NCI-H2171 (cell line): ENCODE results near the gene RNASE12.
"Not testable (repeated sequence)": the region's sequence is repeated elsewhere in the genome, so short reads cannot be mapped to it uniquely, and the experiment has no call there.

Source experiments
- DNase-seq: peaks from one replicate; lab custom pipeline; 2025; lab: John Stamatoyannopoulos, UW

RNASE12 gene, protein sequence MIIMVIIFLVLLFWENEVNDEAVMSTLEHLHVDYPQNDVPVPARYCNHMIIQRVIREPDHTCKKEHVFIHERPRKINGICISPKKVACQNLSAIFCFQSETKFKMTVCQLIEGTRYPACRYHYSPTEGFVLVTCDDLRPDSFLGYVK

GRCh38 chr14:20591235-20591634 is at the start of gene RNASE12:
TSS of gene RNASE12 (minus strand) at chr14:20591376. CDS start at chr14:20590723, 653 bp downstream.
- no peak for DNase-seq

GRCh38 chr14:20632831-20633691 is 41.9 kb upstream of the RNASE12 start:
- peak; percentile 67 for DNase-seq

- DNase-seq: no peak
Observed at GRCh38 chr14:20632448-20632830, 41.3 kb upstream of the RNASE12 start.

GRCh38 chr14:20631880-20632389 is 40.8 kb upstream of the RNASE12 start:
- DNase-seq: no peak

GRCh38 chr14:20631023-20631879 is 40.1 kb upstream of the RNASE12 start:
- peak; percentile 26 for DNase-seq

- DNase-seq: no peak
Observed at GRCh38 chr14:20630340-20631022, 39.3 kb upstream of the RNASE12 start.

GRCh38 chr14:20628063-20628854 is 37.1 kb upstream of the RNASE12 start:
- DNase-seq: no peak

DNA sequence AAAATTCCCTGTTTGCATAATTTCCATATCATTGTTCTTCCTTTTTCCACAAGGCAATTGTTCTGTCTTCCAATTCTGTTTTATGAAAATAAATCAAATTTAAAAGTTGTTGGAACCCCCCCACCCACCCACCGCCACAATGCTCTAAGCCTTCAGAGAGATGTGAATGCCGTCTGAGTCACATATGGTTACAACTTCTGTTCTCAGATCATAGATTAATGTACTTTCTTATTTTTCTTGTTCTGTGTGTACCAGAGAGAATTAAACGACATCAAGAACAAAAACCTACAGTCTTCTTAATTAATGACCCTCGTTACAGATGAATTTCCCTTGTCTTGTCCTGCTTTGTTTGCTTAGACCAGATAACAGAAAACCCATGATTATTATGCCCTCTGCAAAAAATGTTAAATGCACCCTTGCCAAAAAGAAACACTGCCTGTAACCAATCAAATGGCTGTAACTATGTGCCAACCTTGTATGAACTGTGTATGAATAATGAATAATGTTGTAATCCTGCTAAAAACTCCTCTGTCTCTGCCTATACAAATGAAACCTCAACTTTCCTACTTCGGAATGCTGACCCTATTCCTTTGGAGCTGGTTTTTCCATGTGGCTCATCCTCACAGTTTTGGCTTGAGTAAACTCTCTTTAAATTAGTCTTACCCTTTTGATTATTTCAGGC is 36.3 kb upstream of the RNASE12 start:
- DNase-seq: no peak

DNA sequence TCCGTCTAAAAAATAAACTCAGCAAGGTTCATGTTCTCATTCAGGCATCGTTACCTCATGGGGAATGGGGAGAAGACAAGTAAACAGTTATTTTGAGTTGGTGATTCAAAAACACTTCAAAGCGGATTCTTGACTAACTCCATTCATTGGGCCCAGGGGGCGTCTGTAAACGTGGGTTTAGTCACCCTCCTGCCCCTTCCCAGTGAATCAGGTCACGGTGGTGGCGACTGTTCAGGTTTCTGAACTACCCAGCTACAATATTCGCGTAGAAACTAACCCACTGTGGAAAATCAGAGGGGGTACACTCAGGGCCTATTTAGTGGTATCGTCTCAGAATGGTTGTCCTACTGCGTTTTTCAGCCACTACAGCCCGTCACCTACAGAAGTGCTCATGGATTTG is 35.1 kb upstream of the RNASE12 start:
- DNase-seq: no peak

DNA sequence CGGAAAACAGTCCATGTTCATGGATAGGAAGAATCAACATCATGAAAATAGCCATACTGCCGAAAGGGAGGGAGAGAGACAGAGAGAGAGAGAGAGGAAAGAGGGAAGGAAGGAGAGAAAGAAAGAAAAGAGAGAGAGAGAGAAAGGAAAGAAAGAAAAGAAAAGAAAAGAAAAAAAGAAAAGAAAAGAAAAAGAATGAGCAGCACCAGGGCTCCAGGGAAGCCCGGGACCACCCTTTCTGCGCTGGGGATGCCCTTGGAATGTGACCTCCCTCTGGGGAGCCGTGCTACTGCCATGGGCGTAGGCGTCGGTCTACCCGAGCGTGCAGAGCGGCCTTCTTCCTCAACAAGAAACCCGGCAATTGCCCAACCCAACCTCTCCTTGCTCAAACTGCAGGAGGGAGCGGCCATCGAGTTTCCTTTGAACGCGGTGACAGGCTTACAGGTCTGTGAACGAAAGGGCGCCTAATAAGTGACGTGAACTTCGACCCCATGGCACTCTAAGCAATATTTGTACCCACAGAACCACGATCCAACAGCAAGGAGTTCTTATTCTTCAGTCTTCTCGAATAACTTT is 33.4 kb upstream of the RNASE12 start:
- DNase-seq: no peak

DNA sequence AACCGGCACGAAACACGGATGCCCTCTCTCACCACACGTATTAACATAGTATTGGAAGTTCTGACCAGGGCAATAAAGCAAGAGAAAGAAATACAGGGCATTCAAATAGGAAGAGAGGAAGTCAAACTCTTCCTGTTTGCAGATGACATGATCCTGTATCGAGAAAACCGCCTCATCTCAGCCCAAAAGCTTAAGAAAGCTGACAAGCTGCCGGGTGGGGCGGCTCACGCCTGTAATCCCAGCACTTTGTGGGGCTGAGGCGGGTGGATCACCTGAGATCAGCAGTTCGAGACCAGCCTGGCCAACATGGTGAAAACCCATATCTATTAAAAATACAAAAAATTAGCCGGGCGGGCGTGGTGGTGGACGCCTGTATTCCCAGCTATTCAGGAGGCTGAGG is 32.6 kb upstream of the RNASE12 start:
- DNase-seq: no peak

- no peak for DNase-seq
Observed at GRCh38 chr14:20622816-20623291, 31.7 kb upstream of the RNASE12 start.

GRCh38 chr14:20620798-20621478 is 29.8 kb upstream of the RNASE12 start:
- no peak for DNase-seq

DNA sequence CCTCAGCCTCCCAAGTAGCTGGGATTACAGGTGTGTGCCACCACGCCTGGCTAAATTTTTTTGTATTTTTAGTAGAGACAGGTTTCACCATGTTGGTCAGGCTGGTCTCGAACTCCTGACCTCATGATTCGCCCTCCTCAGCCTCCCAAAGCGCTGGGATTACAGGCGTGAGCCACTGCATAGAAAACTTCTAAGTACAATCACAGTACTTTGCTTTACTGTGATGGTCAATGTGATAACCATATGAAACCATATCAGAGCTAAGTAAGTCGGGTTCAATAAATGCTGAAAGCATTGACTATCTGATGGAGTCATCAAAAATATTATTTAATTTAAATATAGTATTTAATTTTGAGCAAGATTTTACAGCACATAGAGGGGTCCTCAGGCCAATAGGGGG is 28.5 kb upstream of the RNASE12 start:
- DNase-seq: not testable (repeated sequence)

- DNase-seq: no peak
Observed at GRCh38 chr14:20618271-20618749, 27.1 kb upstream of the RNASE12 start.

GRCh38 chr14:20617138-20618003 is 26.2 kb upstream of the RNASE12 start:
- DNase-seq: no peak

DNA sequence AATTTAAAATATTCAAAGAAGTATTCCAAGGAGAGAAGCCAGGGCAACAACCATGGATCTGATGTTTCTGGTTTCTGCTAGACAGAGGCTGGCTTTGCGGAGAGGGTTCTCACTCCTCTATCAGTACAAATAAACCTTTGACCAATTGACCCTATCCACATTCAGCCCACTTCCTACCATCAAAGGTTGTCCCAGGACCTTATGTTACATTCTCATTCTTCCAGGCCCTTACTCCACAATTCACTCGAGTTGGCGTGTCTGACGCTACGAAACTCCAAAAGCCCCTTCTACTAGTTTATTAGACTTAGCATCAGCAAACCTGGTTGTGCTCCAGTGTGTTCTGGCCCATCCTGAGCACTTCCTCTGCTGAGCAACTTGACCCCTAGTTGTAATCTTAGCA is 24.8 kb upstream of the RNASE12 start:
- no peak for DNase-seq
